Activated CD4-positive, CD25-positive, alpha-beta regulatory T cell treated with anti-CD3 and anti-CD28 coated beads, Interleukin-2, amount 50 U/mL, for 16 hours (primary cell): ENCODE data around the gene TAS2R38.

Source experiments
- DNase-seq: peaks from one replicate; pipeline ENCODE4 v3.0.0-alpha.2; 2020; ENCODE audit warnings: low read depth, low spot score

Gene TAS2R38

DNA sequence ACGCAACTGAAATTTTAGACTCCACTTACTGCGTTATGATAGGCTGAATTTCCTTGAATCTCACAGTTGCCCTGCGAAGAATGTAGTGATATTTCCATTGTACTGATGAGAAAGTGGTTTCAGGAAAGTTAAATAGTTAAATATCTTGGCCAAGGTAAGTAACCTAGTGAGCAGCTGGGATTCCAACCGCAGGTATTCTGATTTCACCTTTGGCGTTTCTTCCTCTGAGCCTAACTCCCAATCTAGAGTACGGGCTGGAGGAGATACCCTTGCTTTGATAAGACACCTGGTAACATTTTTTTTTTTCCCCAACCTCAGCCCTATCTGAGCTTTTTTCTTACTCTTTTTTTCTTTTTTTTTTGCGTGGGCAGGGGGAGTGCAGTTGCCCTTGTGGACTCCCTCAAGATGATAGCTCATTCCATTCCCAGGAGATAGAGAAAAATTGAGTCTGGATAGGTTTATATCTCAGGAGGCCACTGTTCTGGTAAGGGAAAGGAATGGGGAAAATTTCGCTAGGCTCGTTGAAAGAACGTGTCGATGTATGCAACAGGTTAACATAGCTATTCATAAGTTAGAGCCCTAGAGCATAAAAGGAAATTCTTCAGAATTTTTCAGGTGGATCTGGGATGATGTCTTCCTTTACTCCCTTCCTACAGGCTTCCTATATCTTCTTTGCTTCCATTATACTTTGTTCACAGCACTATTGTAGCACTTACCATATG, 3.1 kb upstream of the TAS2R38 start:
- no peak for DNase-seq

- DNase-seq = peak; percentile 21
Measured at GRCh38 chr7:141975806-141976523, 2.4 kb upstream of the TAS2R38 start.

GRCh38 chr7:141974831-141975230, 1.3 kb upstream of the TAS2R38 start:
- no peak for DNase-seq

DNA sequence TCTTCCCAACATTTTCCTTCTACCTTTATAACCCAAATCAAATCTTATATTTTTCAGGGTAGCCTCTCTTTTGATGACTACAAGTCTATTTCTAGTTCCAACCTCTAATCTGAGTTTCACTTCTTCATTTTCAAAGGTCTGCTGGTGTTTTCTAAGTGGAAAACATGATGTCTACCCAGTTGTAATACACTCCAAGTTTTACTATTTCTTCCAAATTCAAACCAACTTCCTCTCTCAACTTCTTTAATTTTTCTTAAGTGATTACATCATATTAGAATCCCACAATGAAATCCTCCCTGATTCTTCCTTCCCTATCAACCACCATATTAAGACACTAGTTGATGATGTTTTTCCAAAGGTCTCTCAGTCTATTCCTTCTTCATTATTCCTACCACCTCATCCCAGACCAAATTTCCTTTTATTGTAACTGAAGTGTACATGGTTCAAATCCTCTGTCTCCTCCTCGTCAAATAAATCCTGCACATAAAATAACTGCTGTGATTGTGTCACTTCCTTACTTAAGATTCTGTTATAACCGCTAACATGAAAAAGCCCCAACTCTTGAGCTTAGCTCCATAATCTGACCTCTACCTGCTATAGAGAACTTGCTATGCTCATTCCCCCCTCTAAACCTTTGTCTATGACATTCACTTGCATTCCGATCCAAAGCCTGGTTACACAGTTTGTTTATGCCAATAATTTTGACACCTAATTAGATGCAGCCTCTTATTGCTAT, 12.7 kb downstream of the TAS2R38 start:
- DNase-seq = no peak

DNA sequence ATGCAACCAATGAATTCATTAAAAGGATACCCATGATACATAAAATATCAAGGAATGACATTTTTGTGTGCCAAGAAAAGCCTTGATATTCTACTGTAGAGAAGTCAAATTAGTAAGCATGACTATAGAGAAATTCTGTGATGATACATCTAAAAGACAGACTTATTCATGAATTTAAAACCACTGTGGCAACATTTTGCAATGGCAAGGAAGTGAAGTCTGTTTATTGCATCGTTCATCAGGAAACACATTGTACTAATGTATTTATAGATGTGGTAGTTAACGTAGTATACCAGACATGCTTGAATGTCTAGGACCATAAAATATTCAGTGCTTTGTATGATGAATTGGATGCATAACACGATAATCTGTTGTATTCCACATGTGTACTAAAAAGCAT, 17.5 kb downstream of the TAS2R38 start:
- DNase-seq = no peak

GRCh38 chr7:141954334-141954733, 19.2 kb downstream of the TAS2R38 start:
- DNase-seq = no peak

DNA sequence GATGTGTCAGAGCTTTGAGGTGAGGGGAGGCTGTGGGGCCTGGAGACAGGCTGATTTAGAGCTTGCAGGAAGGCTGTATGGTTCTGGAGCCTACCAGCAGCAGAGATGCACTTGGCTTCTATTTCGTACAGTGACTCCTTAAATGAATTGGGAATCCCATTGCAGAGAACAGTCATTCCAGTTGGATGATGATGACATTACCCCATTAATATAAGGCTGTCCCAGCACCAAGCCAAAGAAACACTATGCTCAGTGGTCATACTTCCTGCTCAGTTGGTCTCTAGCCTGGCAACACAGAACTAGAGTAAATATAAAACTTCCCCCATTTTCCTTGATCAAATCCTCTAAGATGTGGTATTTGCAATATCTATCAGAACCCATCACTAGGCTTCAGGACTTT, 21.1 kb downstream of the TAS2R38 start:
- DNase-seq = no peak

DNA sequence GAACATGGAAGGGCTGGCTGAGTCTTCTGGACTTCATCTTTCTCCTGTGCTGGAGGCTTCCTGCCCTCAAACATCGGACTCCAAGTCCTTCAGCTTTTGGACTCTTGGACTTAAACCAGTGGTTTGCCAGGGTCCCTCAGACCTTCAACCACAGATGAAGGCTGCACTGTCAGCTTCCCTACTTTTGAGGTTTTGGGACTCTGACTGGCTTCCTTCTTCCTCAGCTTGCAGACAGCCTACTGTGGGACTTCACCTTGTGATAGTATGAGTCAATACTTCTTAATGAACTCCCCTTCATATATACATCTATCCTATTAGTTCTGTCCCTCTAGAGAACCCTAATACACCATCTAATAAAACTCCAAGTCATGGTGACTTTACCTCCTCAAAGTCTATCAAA, 22.8 kb downstream of the TAS2R38 start:
- DNase-seq = no peak

DNA sequence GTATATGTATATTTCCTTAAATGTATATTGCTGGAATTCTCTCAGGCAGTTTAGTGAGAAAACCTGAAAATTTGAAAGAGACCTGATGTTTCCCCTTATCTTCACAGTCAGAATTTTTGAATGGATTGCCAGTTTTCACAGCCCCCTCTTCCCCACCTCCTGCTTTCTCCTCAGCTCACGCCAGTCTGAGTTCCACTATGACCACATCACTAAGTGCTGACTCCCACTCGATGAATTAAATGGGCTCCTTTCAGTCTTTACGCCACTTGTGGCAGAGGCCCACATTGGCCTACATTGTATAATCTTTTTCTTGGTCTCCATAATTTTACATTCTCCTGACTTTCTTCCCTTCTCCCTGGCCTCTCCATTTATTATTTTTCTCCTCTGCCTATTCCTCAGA, 23.7 kb downstream of the TAS2R38 start:
- DNase-seq = no peak

GRCh38 chr7:141949451-141949850, 24.1 kb downstream of the TAS2R38 start:
- no peak for DNase-seq

GRCh38 chr7:141949021-141949420, 24.6 kb downstream of the TAS2R38 start:
- DNase-seq = no peak

- no peak for DNase-seq
Measured at GRCh38 chr7:141946796-141947195, 26.8 kb downstream of the TAS2R38 start, which contains the start of gene CLEC5A. CLEC5A (minus strand) TSS chr7:141946974; CDS start chr7:141946292, 682 bp downstream.

DNA sequence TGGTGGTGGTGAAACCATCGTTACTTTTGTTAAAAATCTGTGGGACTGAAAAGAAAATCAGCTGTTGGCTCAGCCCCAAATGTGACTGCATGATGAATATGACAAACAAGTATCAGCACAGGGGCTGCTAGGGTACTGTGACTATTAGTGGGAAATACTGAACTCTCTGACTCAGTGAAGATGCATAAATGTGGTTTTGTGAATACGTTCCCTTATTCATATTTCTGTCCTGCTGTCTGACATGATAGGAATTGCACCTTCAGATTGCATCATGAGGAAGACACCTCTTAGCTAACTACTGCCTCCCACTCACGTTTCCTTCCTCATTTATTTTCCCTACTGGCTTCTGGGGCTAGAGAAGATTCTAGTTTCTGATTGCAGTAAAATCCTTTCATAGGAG, 28.2 kb downstream of the TAS2R38 start:
- DNase-seq = no peak

- no peak for DNase-seq
Measured at GRCh38 chr7:141944811-141945210, 28.8 kb downstream of the TAS2R38 start.

DNA sequence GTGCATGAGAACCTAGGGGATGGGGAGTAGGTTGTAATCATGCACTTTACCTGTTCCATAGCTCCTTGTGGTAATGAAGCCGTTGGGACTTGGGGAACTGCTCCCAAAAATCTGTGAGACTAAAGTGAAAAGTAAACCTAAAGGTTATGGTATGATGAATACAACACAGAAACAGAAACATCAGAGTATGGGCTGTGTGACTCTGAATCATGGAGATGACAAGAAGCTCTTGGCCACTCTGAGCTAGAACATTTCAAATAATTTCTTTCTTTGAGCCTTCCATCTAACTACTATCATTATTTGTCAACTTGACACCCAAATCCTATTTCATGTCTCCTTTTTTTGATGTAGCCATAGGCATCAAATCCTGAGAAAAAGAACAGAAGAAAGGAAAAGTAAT, 29.7 kb downstream of the TAS2R38 start:
- DNase-seq = no peak

DNA sequence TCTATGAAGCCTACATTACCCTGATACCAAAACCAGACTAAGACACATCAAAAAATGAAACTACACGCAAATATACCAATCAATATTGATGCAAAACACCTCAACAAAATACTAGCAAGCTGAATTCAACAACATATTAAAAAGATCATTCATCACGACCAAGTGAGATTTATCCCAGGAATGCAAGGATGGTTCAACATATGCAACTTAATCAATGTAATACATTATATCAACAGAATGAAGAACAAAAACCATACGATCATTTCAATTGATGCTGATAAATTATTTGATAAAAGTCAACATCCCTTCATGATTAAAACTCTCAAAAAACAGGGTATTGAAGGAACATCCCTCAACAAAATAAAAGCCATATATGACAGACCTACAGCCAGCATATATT, 32.5 kb downstream of the TAS2R38 start:
- no peak for DNase-seq

- no peak for DNase-seq
Measured at GRCh38 chr7:141930211-141930610, 43.4 kb downstream of the TAS2R38 start.

GRCh38 chr7:141928845-141929195, 44.8 kb downstream of the TAS2R38 start:
- no peak for DNase-seq

GRCh38 chr7:141928146-141928844, 45.3 kb downstream of the TAS2R38 start:
- no peak for DNase-seq
